ENCODE results near the gene NYAP1.
A peak's percentile ranks its signal among the peaks of the same experiment; 100 is the strongest.

The NYAP1 gene

GRCh38 chr7:100464210-100464660 is 19.5 kb upstream of the NYAP1 start, which contains the start of gene SPACDR:
TSS of gene SPACDR (minus strand) at chr7:100464260. CDS start at chr7:100464025, 235 bp downstream.
- no peak for DNase-seq

DNA sequence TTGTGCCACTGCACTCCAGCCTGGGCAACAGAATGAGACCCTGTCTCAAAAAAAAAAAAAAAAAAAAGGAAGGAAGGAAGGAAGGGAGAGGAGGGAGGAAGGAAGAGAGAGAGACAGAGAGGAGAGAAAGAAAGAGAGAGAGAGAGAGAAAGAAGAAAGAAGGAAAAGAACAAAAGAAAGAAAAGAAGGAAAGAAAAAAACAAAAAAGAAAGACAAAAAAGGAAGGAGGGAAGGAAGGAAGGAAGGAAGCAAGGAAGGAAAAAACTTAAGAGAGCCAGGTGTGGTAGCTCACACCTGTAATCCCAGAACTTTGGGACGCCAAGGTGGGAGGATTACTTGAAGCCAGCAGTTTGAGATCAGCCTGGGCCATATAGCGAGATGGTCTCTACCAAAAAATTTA is 18.9 kb upstream of the NYAP1 start:
- no peak for DNase-seq

GRCh38 chr7:100465299-100465698 is 18.4 kb upstream of the NYAP1 start:
- no peak for DNase-seq

DNA sequence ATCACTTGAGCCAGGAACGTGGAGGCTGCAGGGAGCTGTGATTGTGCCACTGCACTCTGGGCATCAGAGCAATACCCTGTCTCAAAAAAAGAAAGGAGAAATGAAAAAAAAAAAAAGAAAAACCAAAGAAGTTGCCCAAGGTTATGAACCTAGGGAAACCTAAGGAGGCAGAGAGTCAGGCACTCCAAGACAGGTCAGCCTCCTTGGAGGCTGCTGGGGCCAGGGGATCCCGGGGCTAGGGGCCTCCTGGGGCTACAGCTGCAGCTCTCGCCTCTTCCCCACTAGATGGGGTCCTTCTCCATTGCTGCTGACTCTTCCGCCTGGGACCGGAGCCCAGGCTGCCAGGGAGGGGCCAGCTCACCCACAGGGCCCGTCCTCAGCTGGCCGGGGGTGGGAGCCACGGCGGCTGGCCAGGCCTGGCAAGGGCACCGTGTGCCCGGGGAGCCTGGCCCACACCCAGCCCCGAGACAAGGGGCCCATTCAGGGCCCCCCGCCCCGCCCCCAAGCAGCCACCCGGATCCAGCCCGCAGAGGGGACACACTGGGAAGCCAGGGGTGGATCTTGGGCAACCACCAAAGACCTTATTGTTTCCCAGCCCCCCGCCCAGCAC is 17.9 kb upstream of the NYAP1 start:
- no peak for DNase-seq

DNA sequence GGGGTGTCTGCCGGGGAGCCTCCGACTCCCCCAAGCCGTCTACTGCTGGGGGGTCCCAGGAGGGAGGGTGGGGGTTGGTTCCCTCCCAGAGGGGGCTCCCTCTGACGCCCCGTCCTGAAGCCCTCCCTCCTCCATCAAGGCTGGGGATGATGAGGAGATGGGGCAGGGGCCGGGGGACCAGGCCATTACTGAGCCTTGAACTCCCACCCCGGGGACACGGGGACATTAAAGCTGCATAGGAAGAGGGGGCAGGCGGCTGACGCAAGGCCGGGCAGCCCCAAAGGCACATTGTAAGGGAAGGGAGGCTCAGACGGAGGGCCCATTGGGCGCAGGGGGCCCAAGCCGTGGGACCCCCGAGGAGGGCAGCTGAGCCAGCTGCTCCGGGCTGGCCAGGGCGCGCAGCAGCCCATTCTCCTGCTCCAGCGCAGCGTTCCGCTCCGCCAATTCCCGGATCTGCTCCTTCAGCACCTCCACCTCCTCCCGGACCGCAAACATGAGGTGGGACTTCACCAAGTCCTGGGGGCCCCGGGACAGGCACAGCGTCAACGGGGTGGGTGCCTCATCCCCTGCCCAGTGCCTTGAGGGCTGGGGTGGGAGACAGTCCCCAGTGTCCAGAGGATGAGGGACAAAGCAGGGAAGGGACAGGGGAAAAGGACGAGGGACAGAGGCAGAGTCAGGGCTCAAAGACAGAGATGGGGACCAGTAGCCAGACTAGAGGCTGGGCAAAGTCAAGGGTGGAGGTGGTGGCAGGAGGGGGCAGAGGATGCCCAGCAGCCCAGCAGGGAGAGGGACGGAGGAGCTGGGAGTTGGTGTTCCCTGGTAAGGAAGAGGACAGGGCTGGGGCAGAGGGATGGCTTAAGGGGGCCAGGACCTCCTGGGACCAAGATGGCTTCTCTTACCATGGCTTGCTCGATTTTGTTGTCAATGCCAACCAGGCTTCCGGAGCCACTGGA is 16.8 kb upstream of the NYAP1 start:
- no peak for DNase-seq

GRCh38 chr7:100467638-100468373 is 15.9 kb upstream of the NYAP1 start:
- no peak for DNase-seq

DNA sequence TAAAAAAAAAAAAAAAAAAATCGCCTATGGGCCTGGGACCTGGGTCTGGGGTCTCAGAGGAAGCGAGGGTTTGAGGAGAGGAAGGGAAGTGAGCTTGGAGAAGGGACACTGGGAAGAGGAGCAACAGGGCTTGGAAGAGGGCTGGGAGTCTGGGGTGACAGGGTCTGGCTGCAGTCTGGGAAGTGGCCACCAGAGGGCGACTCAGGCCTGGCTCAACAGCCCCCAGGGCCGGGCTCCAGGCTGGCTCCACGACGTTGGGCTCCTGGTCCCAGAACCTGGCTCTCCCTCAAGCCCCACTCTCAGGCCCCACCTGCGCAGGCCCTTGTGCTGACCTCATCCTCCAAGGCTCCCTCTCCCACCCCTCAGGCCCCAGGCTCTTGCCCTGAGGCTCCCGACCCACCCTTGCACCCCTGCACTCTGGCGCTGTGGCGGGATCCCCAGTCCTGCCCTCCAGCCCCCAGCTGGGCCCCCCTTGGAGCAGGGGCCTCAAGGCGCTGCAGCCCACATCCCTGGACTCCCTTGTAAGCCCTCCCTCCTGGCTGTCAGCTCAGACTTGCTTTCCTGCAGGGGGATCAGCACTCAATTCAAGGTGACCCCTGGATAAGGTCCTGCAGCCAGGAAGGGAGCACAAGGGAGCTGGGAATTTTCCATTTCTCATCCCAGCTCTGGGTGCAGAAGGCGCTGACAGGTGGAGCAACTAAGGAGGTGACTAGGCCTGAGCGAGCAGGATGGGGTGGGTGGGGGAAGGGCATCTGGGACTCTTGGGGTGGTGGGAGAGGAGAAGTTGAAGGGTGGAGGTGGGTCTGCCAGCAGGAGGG is 14.3 kb upstream of the NYAP1 start:
- peak in 1 of 2 experiments; percentile 31 for DNase-seq

- no peak for DNase-seq
These were observed 12.7 kb upstream of the NYAP1 start for GRCh38 chr7:100471021-100471420.

DNA sequence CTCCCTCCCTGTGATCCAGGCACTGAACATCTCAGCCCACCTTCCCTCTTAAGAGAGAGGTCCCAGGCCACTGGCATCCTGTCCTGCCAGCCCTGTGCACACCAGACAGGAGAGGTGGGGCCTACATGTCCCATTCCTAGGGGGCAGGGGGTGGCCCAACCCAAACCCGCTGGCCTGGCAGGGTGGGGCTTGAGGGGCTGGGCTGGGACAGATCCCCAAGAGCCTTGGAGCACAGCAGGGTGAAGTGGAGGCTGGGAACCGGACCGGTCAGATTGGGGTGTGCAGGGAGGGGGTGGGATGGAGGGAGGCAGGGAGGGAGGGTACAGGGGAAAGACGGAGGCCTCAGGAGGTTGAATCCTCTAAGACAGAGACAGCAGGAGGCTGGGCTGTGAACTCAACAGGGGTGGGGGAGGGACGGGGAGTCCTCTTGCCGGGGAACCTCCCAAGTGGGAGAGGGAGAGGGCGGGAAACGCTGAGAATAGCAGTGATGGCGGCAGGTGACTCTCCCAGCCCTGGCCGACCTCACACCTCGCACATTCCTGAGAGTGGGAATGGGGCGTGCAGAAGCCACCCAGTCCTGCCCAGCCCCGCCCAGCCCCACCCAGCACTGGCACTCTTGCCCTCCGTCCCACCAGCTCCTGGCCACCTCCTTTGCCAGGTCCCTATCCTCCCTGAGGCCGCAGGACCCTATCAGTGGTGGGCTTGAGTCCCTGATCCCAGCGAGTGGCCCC is 11.4 kb upstream of the NYAP1 start:
- DNase-seq: no peak

DNA sequence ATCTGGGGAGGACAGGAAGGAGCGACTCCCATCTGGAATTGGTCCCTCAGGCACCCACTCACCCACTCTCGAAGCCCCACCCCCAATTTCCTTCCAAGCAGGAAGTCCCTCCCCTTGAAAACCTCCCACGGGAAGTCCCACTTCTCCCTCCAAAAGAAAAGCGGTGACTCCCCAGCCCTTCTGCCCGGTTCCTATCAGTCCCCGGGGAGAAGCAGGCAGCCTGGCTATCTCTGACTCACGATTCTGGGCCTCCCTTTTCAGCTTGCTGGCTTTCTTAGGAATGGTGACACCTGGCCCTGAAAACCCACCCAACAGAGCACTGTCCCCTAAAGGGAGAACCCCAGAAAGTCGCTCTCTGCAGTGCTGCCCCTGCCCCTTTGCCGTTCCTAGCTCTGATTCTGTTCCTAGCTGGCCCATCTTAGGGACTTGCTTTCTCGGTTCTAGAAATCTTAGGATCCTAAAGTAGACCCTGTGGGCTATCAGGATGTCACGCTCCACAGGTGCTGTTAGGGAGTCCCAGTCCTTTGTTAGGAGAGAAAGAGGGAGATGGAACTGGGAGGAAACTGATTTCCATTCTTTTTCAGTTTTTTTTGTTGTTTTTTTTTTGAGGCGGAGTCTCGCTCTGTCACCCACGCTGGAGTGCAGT is 10.8 kb upstream of the NYAP1 start:
- DNase-seq: no peak

- DNase-seq: no peak
These were observed 8.2 kb upstream of the NYAP1 start for GRCh38 chr7:100475549-100475948.

DNA sequence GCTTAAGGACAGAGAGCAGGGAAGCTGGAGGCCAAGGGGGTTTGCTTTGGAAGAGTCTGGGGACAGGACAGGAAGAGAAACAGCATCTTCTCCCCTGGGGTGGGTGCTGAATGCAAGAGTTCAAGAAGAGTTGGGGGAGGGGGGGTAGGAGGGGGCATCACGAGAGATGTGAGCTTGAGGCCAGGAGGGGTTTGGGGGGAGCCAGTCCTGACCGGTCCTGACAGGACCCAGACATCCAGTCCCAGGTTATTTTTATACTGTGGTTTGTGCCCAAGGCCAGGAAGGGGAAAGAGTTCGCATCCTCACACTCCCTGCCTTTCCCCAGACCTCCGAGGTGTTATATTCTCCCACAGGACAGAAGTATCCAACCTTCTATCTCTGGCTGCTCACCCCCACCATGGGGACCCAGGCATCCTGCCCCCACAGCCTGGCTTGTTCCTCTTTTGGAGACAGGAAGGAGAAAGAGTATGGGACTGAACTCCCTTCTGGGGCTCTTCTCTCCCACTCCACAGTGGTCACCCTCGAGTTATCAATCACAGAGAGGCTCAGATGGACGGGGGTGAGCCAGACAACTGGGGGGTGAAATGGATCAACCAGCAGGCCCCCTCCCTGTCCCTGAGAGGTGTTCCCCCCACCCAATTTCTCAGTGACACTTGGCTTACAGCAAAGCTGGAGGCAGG is 7.5 kb upstream of the NYAP1 start:
- no peak for DNase-seq

GRCh38 chr7:100476903-100477870 is 6.5 kb upstream of the NYAP1 start:
- DNase-seq: no peak

- no peak for DNase-seq
These were observed 5.9 kb upstream of the NYAP1 start for GRCh38 chr7:100477871-100478267.

DNA sequence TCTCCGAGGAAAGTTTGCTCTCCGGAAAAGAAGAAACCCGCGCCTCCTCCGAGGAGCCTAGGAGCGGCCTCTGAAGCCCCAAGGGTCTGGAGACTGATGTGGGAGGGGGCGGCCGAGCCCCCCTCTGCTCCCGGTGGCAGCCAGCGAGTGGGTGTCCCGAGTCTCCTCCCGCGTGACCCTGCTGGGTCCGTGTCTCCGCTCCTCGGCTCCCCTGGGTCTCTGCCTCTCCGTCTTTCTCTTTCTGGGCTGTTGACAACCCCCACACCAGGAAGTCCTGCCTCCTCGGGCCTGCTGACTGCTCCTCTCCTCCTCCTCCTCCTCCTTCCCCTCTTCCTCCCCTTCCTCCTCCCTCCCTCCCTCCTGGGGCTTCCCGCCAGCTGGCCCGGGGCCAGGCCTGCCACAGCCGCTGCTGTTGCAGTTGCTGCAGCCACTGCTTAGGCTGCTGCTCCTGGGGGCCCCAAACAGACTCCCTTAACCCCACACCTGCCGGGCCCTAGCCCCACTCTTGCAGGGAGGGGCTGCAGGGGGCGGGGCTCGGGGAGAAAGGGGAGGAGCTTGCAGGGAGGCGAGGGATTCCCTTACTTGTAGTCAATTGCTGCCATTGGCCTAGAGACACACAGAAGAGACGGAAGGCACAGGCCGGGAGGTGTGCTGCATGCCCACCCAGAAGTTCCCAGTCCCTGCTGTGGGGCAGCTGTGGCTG is 4.6 kb upstream of the NYAP1 start, which contains the start of gene TSC22D4:
Gene TSC22D4 (minus strand): TSS at position 257 of the 703 bp plus-strand sequence. CDS start 1,176 bp downstream, outside the sequence.
- peak; percentile 69 to 92 for DNase-seq

DNA sequence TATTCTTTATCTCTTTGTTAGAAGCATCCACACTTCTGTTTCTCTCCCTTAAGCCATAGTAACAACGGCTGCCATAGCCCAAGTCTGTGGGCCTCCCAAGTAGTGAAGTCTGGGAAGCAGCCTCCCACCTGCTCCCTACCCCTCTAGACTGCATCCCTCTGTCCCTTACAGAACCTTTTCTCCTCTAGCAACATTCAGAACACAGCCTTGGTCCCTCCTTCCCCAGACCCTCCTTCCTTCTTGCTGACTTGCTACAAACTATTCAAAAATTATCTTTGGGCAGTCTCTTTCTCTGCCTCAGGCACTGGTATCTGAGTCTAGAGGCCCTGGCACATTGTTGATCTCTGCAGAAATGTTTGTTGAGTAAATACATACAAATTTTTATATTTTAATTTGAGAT is 2.3 kb upstream of the NYAP1 start:
- no peak for DNase-seq

DNA sequence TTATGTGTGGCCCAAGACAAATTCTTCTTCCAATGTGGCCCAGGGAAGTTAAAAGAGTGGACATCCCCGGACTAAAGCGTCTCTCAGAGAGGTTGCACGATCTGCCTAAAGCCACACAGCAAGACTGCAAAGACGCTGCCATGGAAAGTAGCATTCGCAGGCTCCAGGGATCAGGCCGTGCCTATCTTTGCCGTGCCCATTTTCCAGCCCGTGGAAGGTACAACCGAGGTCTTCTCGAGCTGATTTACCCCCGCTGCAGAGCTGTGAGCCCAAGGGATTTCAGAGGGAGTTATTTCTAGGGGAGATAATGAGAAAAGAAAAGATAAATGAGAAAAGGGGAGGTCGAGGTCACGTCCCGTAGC is 1.0 kb upstream of the NYAP1 start:
- no peak for DNase-seq

DNA sequence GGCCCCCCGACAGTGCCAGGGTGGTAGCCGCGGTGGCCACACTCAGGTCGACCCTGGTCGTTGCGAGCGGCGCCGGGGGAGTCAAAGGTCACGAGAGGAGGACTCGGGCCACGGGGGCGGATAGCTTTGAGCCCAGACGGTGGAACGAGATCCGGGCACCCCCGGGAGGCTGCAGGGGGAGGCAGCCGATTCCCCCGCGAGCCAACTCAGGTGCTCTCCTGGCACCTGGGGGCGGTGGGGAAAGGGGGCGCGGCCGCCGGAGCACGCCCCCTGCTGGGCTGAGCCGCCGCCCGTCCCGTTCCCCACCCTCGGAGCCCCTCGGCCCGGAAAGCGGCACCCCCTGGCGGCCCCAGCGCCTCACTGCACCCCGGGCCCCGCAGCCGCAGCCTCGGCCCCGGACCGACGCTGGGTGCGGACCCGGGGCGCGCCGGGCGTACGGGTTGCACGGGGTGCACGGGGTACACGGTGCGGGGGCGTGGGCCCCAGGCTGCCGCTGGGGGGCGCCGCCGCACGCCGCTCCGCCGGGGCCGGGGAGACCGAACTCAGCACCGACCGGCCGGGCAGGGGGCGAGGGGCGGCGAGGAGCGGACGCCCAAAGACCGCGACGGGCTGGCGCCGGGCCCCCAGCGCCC is 521 bp upstream of the NYAP1 start:
- no peak for DNase-seq
